Neural cell (in vitro differentiated cells): ENCODE results near the gene SHISAL1.

Experiments
- CTCF ChIP-seq: fragments of 450-650 bp; IDR thresholded peaks from 2 replicates; pipeline ENCODE4 v1.5.1; 2014; ENCODE audit warnings: antibody characterized with exemption, mild to moderate bottlenecking, moderate library complexity; ENCODE audit not compliant: poor library complexity, severe bottlenecking
- EZH2 ChIP-seq: fragments of 200-600, 300-800 bp; shearing (Covaris generic), sonication (generic); IDR thresholded peaks from 2 replicates; pipeline ENCODE4 v1.6.1; 2014; ENCODE audit warnings: antibody characterized with exemption, low read length, borderline replicate concordance, mild to moderate bottlenecking; ENCODE audit not compliant: insufficient read depth, poor library complexity, severe bottlenecking
- MXI1 ChIP-seq: fragments of 450-650 bp; conservative IDR thresholded peaks from 2 replicates; pipeline ENCODE4 v1.6.1; 2014; ENCODE audit warnings: antibody characterized with exemption, mild to moderate bottlenecking; ENCODE audit not compliant: poor library complexity, severe bottlenecking
- POLR2AphosphoS5 ChIP-seq: IDR thresholded peaks from 2 replicates; pipeline ENCODE4 v1.6.1; 2012
- REST ChIP-seq: IDR thresholded peaks from 2 replicates; pipeline ENCODE4 v1.6.1; 2012; ENCODE audit warnings: borderline replicate concordance
- SMC3 ChIP-seq: fragments of 450-650 bp; conservative IDR thresholded peaks from 2 replicates; pipeline ENCODE4 v1.6.1; 2014; ENCODE audit warnings: antibody characterized with exemption, mild to moderate bottlenecking, moderate library complexity; ENCODE audit not compliant: poor library complexity
- TAF1 ChIP-seq: IDR thresholded peaks from 2 replicates; pipeline ENCODE4 v1.6.1; 2012; ENCODE audit warnings: low read depth

GRCh38 chr22:44344407-44344806, 31.7 kb upstream of the SHISAL1 start:
- TF ChIP-seq CTCF (no peak), SMC3 (no peak), REST (no peak), EZH2 (no peak), POLR2AphosphoS5 (no peak), MXI1 (no peak), TAF1 (no peak)
